CD4-positive, alpha-beta T cell (primary cell): ENCODE measurements around the gene HCCS. TPM values are rescaled to one million over a fixed set of nuclear protein-coding genes. Genes with fewer than 3 reads are reported as not detected.

ENCODE experiments used
- ATAC-seq: fragments of 200-7000 bp; cut with Tn5 transposase; one replicate; pipeline ENCODE4 v1.10.0; 2022; ENCODE audit warnings: mild to moderate bottlenecking; ENCODE audit not compliant: poor library complexity
- CTCF ChIA-PET: fragments of 350-600 bp; sonication (Branson Sonifier 250); formaldehyde crosslinking; loops from one replicate; lab custom pipeline; 2021; ENCODE audit warnings: antibody characterized with exemption, inconsistent platforms; lab: Charles Lee
- POLR2A ChIA-PET: fragments of 350-600 bp; sonication (Branson Sonifier 250); formaldehyde crosslinking; loops from one replicate; lab custom pipeline; 2021; ENCODE audit warnings: antibody characterized with exemption, inconsistent platforms; lab: Charles Lee
- DNase-seq, 14 experiments: peaks; one replicate each; pipeline ENCODE4 v3.0.0-alpha.2; 2013 to 2020; ENCODE audit warnings: mixed read lengths in 2 of 14
- H3K27ac ChIP-seq, 2 donors: one replicate each; pipeline versions ENCODE4 v1.5.1 to v1.7.0; 2013; ENCODE audit warnings: low read length in 2 of 2, low read depth in 1 of 2, mild to moderate bottlenecking in 1 of 2
- H3K27me3 ChIP-seq, 2 experiments: 1 replicate in 1 of 2; 2 replicates in 1 of 2; pipeline versions ENCODE4 v1.6.1 to v1.7.0; 2013; ENCODE audit warnings: low read length in 2 of 2, control low read depth in 1 of 2, mild to moderate bottlenecking in 1 of 2, moderate library complexity in 1 of 2; ENCODE audit not compliant: insufficient read depth in 2 of 2, control insufficient read depth in 1 of 2
- H3K36me3 ChIP-seq: one replicate; pipeline ENCODE4 v1.6.1; 2013; ENCODE audit warnings: low read length, control low read depth; ENCODE audit not compliant: insufficient read depth
- H3K4me1 ChIP-seq: one replicate; pipeline ENCODE4 v1.6.1; 2013; ENCODE audit warnings: low read length, control low read depth; ENCODE audit not compliant: insufficient read depth
- H3K4me3 ChIP-seq: one replicate; pipeline ENCODE4 v1.5.1; 2013; ENCODE audit warnings: mild to moderate bottlenecking, low read length, moderate library complexity
- H3K9me3 ChIP-seq, 2 experiments: 1 replicate in 1 of 2; 2 replicates in 1 of 2; pipeline versions ENCODE4 v1.6.1 to v1.7.0; 2013; ENCODE audit warnings: low read length in 2 of 2, mild to moderate bottlenecking in 2 of 2, control low read depth in 1 of 2, moderate library complexity in 1 of 2; ENCODE audit not compliant: control insufficient read depth in 1 of 2, insufficient read depth in 1 of 2
- H3K27ac Mint-ChIP-seq: one replicate; pipeline ENCODE4 v1.8.0; 2020; ENCODE audit warnings: mixed read lengths
- H3K27me3 Mint-ChIP-seq: one replicate; pipeline ENCODE4 v1.8.0; 2021; ENCODE audit warnings: mixed read lengths
- H3K36me3 Mint-ChIP-seq: one replicate; pipeline ENCODE4 v1.8.0; 2021; ENCODE audit warnings: low read depth, mixed read lengths
- H3K4me1 Mint-ChIP-seq: one replicate; pipeline ENCODE4 v1.8.0; 2021; ENCODE audit warnings: low read depth, mixed read lengths
- H3K4me3 Mint-ChIP-seq: one replicate; pipeline ENCODE4 v1.8.0; 2020; ENCODE audit warnings: mild to moderate bottlenecking, mixed read lengths
- H3K9me3 Mint-ChIP-seq: one replicate; pipeline ENCODE4 v1.8.0; 2020; ENCODE audit warnings: mixed read lengths
- intact Hi-C, 2 experiments: fragments of 100-400 bp; cut with DNase I in 1 of 2; cut with micrococcal nuclease in 1 of 2; formaldehyde crosslinking; loops; one replicate each; pipeline versions ENCODE4 v1.15.1 to v1.9.0; 2023 to 2025; cut with DNase I, micrococcal nuclease
- polyA plus RNA-seq, 2 donors: library from polyadenylated mRNA; unstranded; fragments of 120-200 nt; gene quantifications; one replicate each; pipeline ENCODE4 v1.2.1, GENCODE V29; 2013
- total RNA-seq, 174 experiments: library from RNA in 2 of 174; stranded (reverse) in 2 of 174; gene quantifications; one replicate each; pipeline ENCODE4 v1.2.3 and lab custom pipeline; 2021 to 2026
- TF ChIP-seq, protein P1 (sequence below): fragments of 200-600 bp; IDR thresholded peaks from one replicate; pipeline ENCODE4 v1.8.0; 2022; ENCODE audit warnings: antibody characterized with exemption, mild to moderate bottlenecking

Gene HCCS
- 1 to 10 TPM; 7.3 to 7.7 TPM for total RNA-seq
- polyA plus RNA-seq (2013, experiment 1 of 2): 14.0 TPM
- polyA plus RNA-seq (2013, experiment 2 of 2): 12.6 TPM
- 7.0 to 40.1 (median 16.4) reads per million in 172 experiments for total RNA-seq (lab: John Stamatoyannopoulos, UW)

- Histone ChIP-seq H3K4me3 (peak within 1 kb of the TSS; percentile 80), H3K27ac (peak within 1 kb of the TSS; percentile 87 to 94), H3K27me3 (no peaks in the 10 kb centered on the region), H3K4me1 (peaks cover 19% of the 10 kb centered on the region), H3K36me3 (peaks cover 26% of the 10 kb centered on the region), H3K9me3 (no peaks in the 10 kb centered on the region)
- Mint-ChIP-seq H3K9me3 (no peaks in the 10 kb centered on the region), H3K36me3 (peaks cover 38% of the 10 kb centered on the region), H3K27me3 (no peaks in the 10 kb centered on the region), H3K27ac (no peak within 1 kb of the TSS), H3K4me3 (peak within 1 kb of the TSS; percentile 98), H3K4me1 (peaks cover 12% of the 10 kb centered on the region)
- CTCF ChIA-PET: interaction anchor here (0.5 kb wide), 1 partner anchor 420 kb away, joined by 3 read pairs; no protein-coding TSS in a partner anchor
- TF ChIP-seq, protein P1, sequence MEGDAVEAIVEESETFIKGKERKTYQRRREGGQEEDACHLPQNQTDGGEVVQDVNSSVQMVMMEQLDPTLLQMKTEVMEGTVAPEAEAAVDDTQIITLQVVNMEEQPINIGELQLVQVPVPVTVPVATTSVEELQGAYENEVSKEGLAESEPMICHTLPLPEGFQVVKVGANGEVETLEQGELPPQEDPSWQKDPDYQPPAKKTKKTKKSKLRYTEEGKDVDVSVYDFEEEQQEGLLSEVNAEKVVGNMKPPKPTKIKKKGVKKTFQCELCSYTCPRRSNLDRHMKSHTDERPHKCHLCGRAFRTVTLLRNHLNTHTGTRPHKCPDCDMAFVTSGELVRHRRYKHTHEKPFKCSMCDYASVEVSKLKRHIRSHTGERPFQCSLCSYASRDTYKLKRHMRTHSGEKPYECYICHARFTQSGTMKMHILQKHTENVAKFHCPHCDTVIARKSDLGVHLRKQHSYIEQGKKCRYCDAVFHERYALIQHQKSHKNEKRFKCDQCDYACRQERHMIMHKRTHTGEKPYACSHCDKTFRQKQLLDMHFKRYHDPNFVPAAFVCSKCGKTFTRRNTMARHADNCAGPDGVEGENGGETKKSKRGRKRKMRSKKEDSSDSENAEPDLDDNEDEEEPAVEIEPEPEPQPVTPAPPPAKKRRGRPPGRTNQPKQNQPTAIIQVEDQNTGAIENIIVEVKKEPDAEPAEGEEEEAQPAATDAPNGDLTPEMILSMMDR: no peak
- intact Hi-C loops: loop anchor here in 1 of 2 experiments (5.0 to 10.0 kb wide), 3 partner anchors 644 to 1094 kb away; partner anchors contain the start of gene MSL3
- DNase-seq (peak; percentile 65 to 92 (median 77)), ATAC-seq (peak; percentile 85)
- POLR2A ChIA-PET: no interaction called here
These were observed at the start of gene HCCS for GRCh38 chrX:11111037-11111851. TSS of gene HCCS (plus strand) at chrX:11111332. CDS start at chrX:11112061, 729 bp downstream.

GRCh38 chrX:11064276-11064675, 46.9 kb upstream of the HCCS start:
- no peak overlapping the region for H3K27ac ChIP-seq
- CTCF ChIA-PET: no interaction called here
- POLR2A ChIA-PET: no interaction called here

DNA sequence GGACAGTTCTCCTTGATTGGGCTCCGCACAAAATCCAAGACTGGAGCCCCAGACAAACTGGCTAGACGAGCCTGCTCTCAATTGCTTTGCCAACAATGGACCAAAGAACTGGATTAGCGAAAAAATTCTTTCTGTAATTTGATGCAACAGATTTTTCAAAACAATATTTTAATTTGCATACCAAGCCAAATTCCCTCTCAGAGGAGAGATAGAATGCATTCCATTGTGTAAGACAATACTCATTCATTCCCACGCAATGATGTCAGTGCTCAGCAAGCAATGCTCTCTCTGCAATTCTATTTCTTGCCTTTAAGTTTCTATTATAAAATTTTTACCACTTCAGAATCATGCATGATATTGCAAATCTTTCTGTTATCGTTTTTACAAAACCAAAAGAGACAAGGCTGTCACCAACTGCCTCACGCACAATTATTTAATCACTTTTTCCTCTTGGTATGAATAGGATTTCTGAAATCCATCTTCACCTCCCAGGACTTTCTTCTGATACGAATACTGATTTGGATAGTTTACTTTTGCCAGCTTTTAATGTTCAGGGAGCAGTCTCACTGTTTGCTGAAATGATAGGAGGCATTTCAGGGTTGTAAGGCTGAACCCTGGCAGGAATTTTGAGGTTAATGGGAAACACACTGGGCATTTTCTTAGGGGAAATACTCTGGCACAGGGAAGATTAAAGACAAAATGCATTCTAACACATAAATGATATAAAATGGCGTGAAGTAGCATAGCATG, 46.1 kb upstream of the HCCS start:
- DNase-seq: no peak
- TF ChIP-seq, protein P1: no peak
- intact Hi-C loops: no loop called here
- ATAC-seq: no peak
- H3K4me1 Mint-ChIP-seq: no peaks in the 10 kb centered on the region
- H3K27ac Mint-ChIP-seq: no peak overlapping the region
- POLR2A ChIA-PET: no interaction called here
- H3K27ac ChIP-seq: no peak overlapping the region
- no peaks in the 10 kb centered on the region for H3K27me3 Mint-ChIP-seq
- no peak overlapping the region for H3K4me3 Mint-ChIP-seq
- H3K4me3 ChIP-seq: no peak overlapping the region
- no peaks in the 10 kb centered on the region for H3K36me3 ChIP-seq
- no peaks in the 10 kb centered on the region for H3K27me3 ChIP-seq
- H3K4me1 ChIP-seq: no peaks in the 10 kb centered on the region
- CTCF ChIA-PET: no interaction called here
- H3K9me3 Mint-ChIP-seq: no peaks in the 10 kb centered on the region
- no peaks in the 10 kb centered on the region for H3K36me3 Mint-ChIP-seq
- H3K9me3 ChIP-seq: no peaks in the 10 kb centered on the region

More at GRCh38 chrX:11064276-11064675, 46.9 kb upstream of the HCCS start:
- Mint-ChIP-seq H3K36me3 (no peaks in the 10 kb centered on the region), H3K27ac (no peak overlapping the region), H3K4me3 (no peak overlapping the region), H3K4me1 (no peaks in the 10 kb centered on the region), H3K9me3 (no peaks in the 10 kb centered on the region), H3K27me3 (no peaks in the 10 kb centered on the region)
- no peaks in the 10 kb centered on the region for H3K4me1 ChIP-seq
- H3K9me3 ChIP-seq: no peaks in the 10 kb centered on the region
- TF ChIP-seq, protein P1: no peak
- DNase-seq (no peak), ATAC-seq (no peak)
- H3K4me3 ChIP-seq: no peak overlapping the region
- intact Hi-C loops: no loop called here
- H3K36me3 ChIP-seq: no peaks in the 10 kb centered on the region
- no peaks in the 10 kb centered on the region for H3K27me3 ChIP-seq
